HG03108 (cell line): ENCODE measurements around the gene TBC1D22A.
"Not testable (repeated sequence)": the region's sequence is repeated elsewhere in the genome, so short reads cannot be mapped to it uniquely, and the experiment has no call there.

ENCODE experiments used
- ATAC-seq: cut with Tn5 transposase; IDR thresholded peaks from one replicate; pipeline ENCODE4 v1.9.1; 2021; ENCODE audit warnings: moderate library complexity; ENCODE audit not compliant: unreplicated experiment

The TBC1D22A gene

GRCh38 chr22:46810856-46811786 lies 48.7 kb downstream of the TBC1D22A start:
- ATAC-seq = no peak

GRCh38 chr22:46812034-46812605 lies 49.7 kb downstream of the TBC1D22A start:
- ATAC-seq = no peak

GRCh38 chr22:46812788-46813187 lies 50.3 kb downstream of the TBC1D22A start:
- no peak for ATAC-seq

GRCh38 chr22:46813816-46814597 lies 51.6 kb downstream of the TBC1D22A start:
- ATAC-seq = no peak

- ATAC-seq = no peak
Observed at GRCh38 chr22:46815132-46815531, 52.7 kb downstream of the TBC1D22A start.

DNA sequence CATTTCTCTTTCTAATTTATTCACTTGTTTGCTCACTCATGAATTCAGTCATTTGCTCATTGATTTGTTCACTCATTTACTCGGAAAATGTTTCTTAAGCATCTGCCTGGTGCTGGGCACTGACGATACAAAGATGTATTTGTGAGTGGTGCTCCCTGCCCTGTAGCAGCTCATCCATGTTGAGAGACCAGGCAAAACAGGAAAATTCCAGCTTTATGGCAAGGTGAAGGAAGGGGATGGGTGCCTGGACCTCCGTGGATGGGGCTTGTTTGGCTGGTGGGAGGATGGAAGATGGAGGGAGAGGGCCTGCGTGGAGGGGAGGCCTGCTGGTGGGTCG lies 53.1 kb downstream of the TBC1D22A start:
- ATAC-seq = no peak

DNA sequence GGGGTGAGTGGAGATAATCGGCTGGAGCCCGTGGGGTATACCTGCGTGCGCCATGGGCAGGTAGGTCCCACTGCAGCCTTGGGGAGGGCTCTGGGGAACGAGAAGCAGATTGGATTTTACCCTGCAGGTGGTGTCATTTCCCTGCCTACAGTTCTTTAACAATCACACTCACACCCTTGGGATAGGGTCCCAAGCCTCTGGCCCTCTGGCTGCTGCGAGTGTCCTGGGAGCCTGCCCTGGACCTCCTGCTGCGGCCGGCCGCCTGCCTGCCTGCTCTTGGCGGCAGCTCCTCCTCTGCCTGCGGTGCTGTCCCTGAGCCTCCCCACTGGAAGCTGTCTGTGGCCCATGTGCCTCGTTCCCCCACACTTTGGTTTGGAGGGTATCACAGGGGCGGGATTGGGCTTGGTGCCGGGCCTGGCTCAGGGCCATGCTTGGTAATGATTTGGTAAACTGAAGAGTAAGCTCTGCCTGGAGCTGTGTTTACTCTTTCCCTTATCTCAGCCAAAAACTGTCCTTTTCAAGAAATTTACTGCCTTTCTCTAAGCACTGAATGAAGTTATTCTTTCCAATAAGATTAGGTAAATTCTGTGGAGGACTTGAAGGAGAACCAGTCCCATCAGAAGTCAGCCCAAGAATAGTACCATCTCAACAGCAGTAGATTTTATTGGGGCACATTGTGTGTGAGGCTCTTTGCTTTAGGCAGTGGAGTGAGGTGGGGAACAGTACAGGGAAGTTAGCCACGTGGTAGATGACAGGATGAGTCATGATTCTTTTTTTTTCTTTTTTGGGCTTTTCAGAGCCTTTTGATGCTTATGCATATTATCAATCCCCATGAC lies 53.7 kb downstream of the TBC1D22A start:
- no peak for ATAC-seq

- not testable (repeated sequence) for ATAC-seq
Observed at GRCh38 chr22:46817390-46817789, 54.9 kb downstream of the TBC1D22A start.

- no peak for ATAC-seq
Observed at GRCh38 chr22:46823248-46823647, 60.8 kb downstream of the TBC1D22A start.

DNA sequence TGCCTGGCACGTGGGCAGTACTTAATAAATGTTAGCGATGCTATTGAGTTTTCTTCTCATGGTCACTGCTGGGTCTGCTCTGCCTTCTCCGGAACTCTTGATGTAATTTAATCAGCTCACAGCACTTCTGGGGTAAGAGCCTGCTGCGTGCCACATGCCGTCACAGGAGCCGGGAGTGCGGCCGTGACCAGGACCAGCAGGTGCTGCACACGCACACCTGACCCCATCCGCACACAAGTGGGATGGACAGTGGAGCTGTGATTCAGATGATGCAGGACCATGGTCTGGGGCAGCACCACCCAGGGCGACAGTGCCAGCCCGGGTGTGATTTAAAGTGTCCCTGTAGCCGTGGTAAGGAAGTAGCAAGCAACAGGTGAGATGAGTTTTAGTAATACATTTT lies 61.2 kb downstream of the TBC1D22A start:
- no peak for ATAC-seq

GRCh38 chr22:46824344-46824909 lies 62.0 kb downstream of the TBC1D22A start:
- ATAC-seq = no peak

GRCh38 chr22:46824980-46825544 lies 62.6 kb downstream of the TBC1D22A start:
- no peak for ATAC-seq

DNA sequence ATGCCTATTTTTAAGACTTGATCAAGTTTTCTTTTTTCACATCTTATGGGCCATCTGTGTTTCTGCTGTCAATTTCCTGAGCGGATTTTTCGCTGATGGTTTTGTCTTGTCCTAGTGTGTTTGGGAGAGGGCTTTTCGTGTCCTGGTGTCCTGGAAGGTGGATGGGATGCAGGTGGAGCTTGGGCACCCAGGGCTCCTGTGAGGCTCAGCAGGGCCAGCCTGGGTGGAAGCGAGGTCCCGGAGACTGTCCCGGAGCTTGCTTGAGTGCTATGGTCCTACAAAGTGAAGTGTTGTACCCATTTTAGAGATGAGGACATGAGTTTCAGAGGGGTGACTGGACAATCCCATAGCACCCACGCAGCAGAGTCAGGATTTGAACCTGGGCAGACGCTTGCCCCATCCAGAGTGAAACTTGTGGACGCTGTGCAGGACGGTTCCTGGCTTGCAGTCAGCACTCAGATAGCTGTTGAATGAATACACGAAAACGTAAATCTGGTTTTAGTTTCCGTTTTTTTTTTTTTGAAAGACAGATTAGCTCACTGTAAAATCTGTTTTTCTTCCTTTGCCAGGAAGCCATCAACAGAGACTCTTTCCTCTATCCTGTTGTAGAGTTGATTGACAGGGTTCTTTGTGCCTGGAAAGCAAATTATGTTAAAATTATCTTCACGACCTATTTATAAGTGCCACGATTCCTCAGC lies 64.1 kb downstream of the TBC1D22A start:
- no peak for ATAC-seq

GRCh38 chr22:46827136-46827780 lies 64.8 kb downstream of the TBC1D22A start:
- no peak for ATAC-seq

- no peak for ATAC-seq
Observed at GRCh38 chr22:46827781-46828180, 65.3 kb downstream of the TBC1D22A start.

DNA sequence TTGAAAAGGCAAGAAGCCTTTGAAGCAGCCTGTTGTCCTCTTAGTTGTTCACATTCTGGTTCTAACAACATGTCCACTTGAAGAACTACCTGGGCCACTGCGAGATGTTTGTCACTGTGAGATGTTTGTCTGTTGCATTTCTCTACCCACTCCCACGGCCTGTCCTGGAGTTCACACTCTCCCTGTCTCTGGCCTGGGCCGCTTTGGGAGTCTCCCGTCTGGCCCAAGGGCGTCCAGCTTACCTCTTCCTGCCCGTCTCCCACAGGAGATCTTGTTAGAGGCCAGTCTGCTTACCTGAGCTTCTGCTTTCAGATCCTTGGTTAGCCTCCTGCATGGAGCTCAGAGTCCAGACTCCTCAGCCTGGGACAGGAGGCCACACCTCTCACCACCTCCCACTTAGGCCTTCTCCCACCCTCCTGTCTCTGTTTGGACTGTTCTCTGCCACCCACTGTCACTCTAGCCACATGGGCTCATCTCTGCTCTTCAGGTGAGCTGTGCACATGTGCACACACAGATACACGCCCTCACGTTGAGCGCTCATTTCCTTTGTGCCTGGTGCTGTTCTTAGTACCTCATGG lies 66.0 kb downstream of the TBC1D22A start:
- ATAC-seq = no peak

- ATAC-seq = no peak
Observed at GRCh38 chr22:46829117-46829891, 66.9 kb downstream of the TBC1D22A start.
